Left colon (tissue), 2 donors: Measurements from ENCODE around the gene PLCB3. TPM values are rescaled to one million over a fixed set of nuclear protein-coding genes. Genes with fewer than 3 reads are reported as not detected.
"Not testable (repeated sequence)": the region's sequence is repeated elsewhere in the genome, so short reads cannot be mapped to it uniquely, and the experiment has no call there.

Source experiments
- ATAC-seq: fragments of 200-7000 bp; cut with Tn5 transposase; one replicate; pipeline ENCODE4 v1.9.1; 2020; ENCODE audit warnings: mild to moderate bottlenecking, moderate library complexity
- DNase-seq, 2 donors: peaks; one replicate each; pipeline ENCODE4 v3.0.0-alpha.2; 2020
- intact Hi-C, 2 donors: fragments of 100-400 bp; cut with DNase I in 1 of 2; cut with micrococcal nuclease in 1 of 2; formaldehyde crosslinking; loops; one replicate each; pipeline versions ENCODE4 v1.11.2 to v1.14.0; 2022; cut with DNase I, micrococcal nuclease
- total RNA-seq, 2 donors: library from RNA; stranded (reverse); fragmentation: NEBNext Ultra II Directional; extraction: Animal tissue kit (Norgen Biotek cat#: 25700); gene quantifications; one replicate each; pipeline ENCODE4 v1.2.1, GENCODE V29; 2021
- donor health status: DM: no; HTN: no; CAD: no.
- donor health status: DM: yes; HTN: yes; CAD: no.

The PLCB3 gene
- total RNA-seq, 2 donors from 2014 or later: 69.9 to 92.2 TPM

GRCh38 chr11:64305075-64305690, 53.9 kb downstream of the PLCB3 start, which contains the start of gene ESRRA:
ESRRA (plus strand) TSS chr11:64305524; CDS start chr11:64307180, 1,656 bp downstream.
- ATAC-seq (peak; percentile 71), DNase-seq (peak; percentile 99 to 100)
- intact Hi-C loops: loop anchor here in 1 of 2 donors (10.0 kb wide), 1 partner anchor 100 kb away; the partner anchor contains the start of gene FERMT3

GRCh38 chr11:64305691-64306562, 54.6 kb downstream of the PLCB3 start:
- peak; percentile 50 for ATAC-seq
- intact Hi-C loops: loop anchor here in 1 of 2 donors (10.0 kb wide), 1 partner anchor 101 kb away; the partner anchor contains the start of gene FERMT3

GRCh38 chr11:64306563-64306875, 55.2 kb downstream of the PLCB3 start:
- intact Hi-C loops: loop anchor here in 1 of 2 donors (10.0 kb wide), 1 partner anchor 102 kb away; the partner anchor contains the start of gene FERMT3
- DNase-seq (no peak), ATAC-seq (no peak)

More at GRCh38 chr11:64305691-64306562, 54.6 kb downstream of the PLCB3 start:
- DNase-seq: peak; percentile 88 to 90

DNA sequence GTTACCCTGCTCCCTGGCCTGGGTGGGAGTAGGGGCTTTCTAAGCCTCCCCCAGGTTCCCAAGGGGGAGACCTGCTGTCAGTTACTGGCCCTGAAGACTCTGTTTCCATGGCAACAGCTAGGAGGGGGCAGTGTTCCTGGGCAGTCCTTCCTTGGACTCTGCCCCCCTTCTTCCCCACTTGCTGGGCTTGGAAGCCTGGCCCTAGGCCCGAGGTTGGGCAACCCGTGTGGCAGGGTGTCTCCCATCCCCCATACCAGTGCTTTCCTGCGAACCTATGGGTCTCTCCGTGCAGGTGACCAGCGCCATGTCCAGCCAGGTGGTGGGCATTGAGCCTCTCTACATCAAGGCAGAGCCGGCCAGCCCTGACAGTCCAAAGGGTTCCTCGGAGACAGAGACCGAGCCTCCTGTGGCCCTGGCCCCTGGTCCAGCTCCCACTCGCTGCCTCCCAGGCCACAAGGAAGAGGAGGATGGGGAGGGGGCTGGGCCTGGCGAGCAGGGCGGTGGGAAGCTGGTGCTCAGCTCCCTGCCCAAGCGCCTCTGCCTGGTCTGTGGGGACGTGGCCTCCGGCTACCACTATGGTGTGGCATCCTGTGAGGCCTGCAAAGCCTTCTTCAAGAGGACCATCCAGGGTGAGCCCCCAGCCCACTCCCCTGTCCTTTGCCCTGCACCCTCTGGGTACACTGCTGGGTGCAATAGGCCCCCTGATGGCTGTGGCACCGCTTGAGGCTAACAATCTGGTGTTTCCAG, 55.7 kb downstream of the PLCB3 start:
- intact Hi-C loops: loop anchor here in 1 of 2 donors (10.0 kb wide), 1 partner anchor 102 kb away; the partner anchor contains the start of gene FERMT3
- ATAC-seq (peak; percentile 8), DNase-seq (peak; percentile 53 to 74)

DNA sequence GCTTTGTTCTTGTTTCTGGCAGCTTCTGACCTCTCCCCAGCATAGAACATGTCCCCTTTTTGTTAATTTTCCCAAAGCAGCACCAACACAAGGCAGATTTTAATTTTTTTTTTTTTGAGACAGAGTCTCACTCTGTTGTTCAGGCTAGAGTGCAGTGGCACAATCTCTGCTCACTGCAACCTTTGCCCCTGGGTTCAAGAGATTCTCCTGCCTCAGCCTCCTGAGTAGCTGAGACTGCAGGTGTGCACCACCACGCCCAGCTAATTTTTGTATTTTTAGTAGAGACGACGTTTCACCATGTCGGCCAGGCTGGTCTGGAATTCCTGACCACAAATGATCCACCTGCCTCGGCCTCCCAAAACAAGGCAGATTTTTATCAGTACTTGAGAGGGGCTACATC, 56.5 kb downstream of the PLCB3 start:
- not testable (repeated sequence) for ATAC-seq, DNase-seq
- intact Hi-C loops: loop anchor here in 1 of 2 donors (10.0 kb wide), 1 partner anchor 103 kb away; the partner anchor contains the start of gene FERMT3

- no peak for DNase-seq
- intact Hi-C loops: no loop called here
- ATAC-seq: no peak
These were observed 61.6 kb downstream of the PLCB3 start for GRCh38 chr11:64312947-64313346.

- intact Hi-C loops: no loop called here
- no peak for ATAC-seq
These were observed 62.3 kb downstream of the PLCB3 start for GRCh38 chr11:64313491-64314145.

GRCh38 chr11:64314146-64314804, 62.9 kb downstream of the PLCB3 start:
- DNase-seq (no peak), ATAC-seq (no peak)
- intact Hi-C loops: no loop called here

More at GRCh38 chr11:64313491-64314145, 62.3 kb downstream of the PLCB3 start:
- DNase-seq: no peak

DNA sequence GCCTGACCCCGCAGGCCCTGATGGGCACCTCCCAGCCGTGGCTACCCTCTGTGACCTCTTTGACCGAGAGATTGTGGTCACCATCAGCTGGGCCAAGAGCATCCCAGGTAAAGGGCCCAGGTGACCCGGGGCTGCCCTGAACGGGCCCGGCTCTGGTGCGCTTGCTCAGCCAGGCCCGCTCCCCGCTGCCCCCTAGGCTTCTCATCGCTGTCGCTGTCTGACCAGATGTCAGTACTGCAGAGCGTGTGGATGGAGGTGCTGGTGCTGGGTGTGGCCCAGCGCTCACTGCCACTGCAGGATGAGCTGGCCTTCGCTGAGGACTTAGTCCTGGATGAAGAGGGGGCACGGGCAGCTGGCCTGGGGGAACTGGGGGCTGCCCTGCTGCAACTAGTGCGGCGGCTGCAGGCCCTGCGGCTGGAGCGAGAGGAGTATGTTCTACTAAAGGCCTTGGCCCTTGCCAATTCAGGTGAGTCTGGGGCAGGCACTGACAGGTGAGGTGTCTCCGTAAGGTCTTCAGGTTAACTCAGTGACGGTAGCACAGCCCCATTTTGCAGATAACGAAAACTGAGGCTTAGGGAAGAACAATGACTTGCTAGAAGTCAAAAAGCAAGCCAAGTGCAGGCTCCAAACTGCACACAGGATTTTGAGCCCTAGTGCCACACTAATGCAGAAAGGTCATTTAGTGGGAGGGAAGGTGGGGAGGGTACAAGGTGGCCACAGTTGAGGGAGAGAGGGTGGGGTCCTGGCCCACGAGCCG, 63.7 kb downstream of the PLCB3 start:
- intact Hi-C loops: no loop called here
- ATAC-seq (no peak), DNase-seq (no peak)

- ATAC-seq, intact Hi-C loops, DNase-seq: not testable (repeated sequence)
These were observed 64.6 kb downstream of the PLCB3 start for GRCh38 chr11:64315667-64316526.

- peak; percentile 13 for ATAC-seq
- peak; percentile 67 to 71 for DNase-seq
- intact Hi-C loops: no loop called here
These were observed 65.5 kb downstream of the PLCB3 start for GRCh38 chr11:64316672-64317324.

- intact Hi-C loops: no loop called here
- peak; percentile 67 for ATAC-seq
- DNase-seq: peak; percentile 94 to 99
These were observed 66.1 kb downstream of the PLCB3 start, which contains the start of gene TRMT112 for GRCh38 chr11:64317325-64317960. TRMT112 (minus strand) TSS chr11:64317559; CDS start chr11:64317526, 33 bp downstream.

GRCh38 chr11:64317961-64318765, 66.8 kb downstream of the PLCB3 start, which contains the start of gene PRDX5:
PRDX5 (plus strand) TSS chr11:64318121; CDS start chr11:64318216, 95 bp downstream.
- DNase-seq: peak; percentile 95 to 98
- intact Hi-C loops: no loop called here
- peak; percentile 68 for ATAC-seq
